Ishikawa (cell line): ENCODE measurements around the gene BSDC1.

Experiments used
- CEBPB ChIP-seq: IDR thresholded peaks from 2 replicates; pipeline ENCODE4 v1.6.1; 2012
- EGR1 ChIP-seq: IDR thresholded peaks from 2 replicates; pipeline ENCODE4 v1.6.1; 2012
- EP300 ChIP-seq: IDR thresholded peaks from 2 replicates; pipeline ENCODE4 v1.6.1; 2012; ENCODE audit warnings: borderline replicate concordance
- FOXM1 ChIP-seq: IDR thresholded peaks from 2 replicates; pipeline ENCODE4 v1.6.1; 2012; ENCODE audit warnings: low read depth, borderline replicate concordance
- MAX ChIP-seq: IDR thresholded peaks from 2 replicates; pipeline ENCODE4 v1.6.1; 2012
- NFIC ChIP-seq: IDR thresholded peaks from 2 replicates; pipeline ENCODE4 v1.6.1; 2012
- RAD21 ChIP-seq: IDR thresholded peaks from 2 replicates; pipeline ENCODE4 v1.6.1; 2012; ENCODE audit warnings: low read depth
- REST ChIP-seq: IDR thresholded peaks from 2 replicates; pipeline ENCODE4 v1.6.1; 2012; ENCODE audit warnings: low read depth, mild to moderate bottlenecking
- TAF1 ChIP-seq: IDR thresholded peaks from 2 replicates; pipeline ENCODE4 v1.6.1; 2012; ENCODE audit warnings: low read depth, mild to moderate bottlenecking
- TCF12 ChIP-seq: IDR thresholded peaks from 2 replicates; pipeline ENCODE4 v1.6.1; 2012; ENCODE audit warnings: low read depth
- USF1 ChIP-seq: IDR thresholded peaks from 2 replicates; pipeline ENCODE4 v1.6.1; 2012
- YY1 ChIP-seq: IDR thresholded peaks from 2 replicates; pipeline ENCODE4 v1.6.1; 2012; ENCODE audit warnings: low read depth

- TF ChIP-seq TCF12 (no peak), EGR1 (no peak), FOXM1 (no peak), CEBPB (no peak), RAD21 (no peak), REST (no peak), MAX (no peak), NFIC (no peak), USF1 (no peak), TAF1 (no peak), EP300 (no peak), YY1 (no peak)
Observed at GRCh38 chr1:32431736-32432400, 37.6 kb upstream of the BSDC1 start.
